ENCODE data around the gene LY6G6D. TPM values are rescaled to one million over a fixed set of nuclear protein-coding genes. Genes with fewer than 3 reads are reported as not detected.
"Not testable (repeated sequence)": the region's sequence is repeated elsewhere in the genome, so short reads cannot be mapped to it uniquely, and the experiment has no call there.

The LY6G6D gene
- total RNA-seq, 1 donor from 2014 or later = not detected

DNA sequence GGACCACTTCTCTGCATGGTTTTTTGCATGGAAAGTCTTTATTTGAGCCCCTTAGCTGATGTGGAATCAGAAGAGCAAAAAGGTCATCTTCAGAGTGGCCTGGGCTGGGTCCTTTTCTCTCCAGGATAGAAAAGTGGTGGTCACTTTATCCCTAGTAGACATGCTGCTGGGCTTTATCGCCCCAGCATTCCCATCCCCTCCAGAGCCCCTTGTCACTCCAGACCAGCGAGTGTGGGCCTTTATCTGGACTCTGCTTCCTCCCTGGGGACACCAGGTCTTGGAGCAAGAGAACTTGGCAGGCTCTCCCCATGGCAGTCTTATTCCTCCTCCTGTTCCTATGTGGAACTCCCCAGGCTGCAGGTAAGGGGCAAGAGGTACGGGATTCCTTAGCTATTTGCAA, 8.5 kb upstream of the LY6G6D start, which contains the start of gene LY6G6F:
LY6G6F (plus strand) TSS at position 268 of the 400 bp plus-strand sequence; CDS start at position 309, 41 bp downstream.
- TF ChIP-seq, protein P1, sequence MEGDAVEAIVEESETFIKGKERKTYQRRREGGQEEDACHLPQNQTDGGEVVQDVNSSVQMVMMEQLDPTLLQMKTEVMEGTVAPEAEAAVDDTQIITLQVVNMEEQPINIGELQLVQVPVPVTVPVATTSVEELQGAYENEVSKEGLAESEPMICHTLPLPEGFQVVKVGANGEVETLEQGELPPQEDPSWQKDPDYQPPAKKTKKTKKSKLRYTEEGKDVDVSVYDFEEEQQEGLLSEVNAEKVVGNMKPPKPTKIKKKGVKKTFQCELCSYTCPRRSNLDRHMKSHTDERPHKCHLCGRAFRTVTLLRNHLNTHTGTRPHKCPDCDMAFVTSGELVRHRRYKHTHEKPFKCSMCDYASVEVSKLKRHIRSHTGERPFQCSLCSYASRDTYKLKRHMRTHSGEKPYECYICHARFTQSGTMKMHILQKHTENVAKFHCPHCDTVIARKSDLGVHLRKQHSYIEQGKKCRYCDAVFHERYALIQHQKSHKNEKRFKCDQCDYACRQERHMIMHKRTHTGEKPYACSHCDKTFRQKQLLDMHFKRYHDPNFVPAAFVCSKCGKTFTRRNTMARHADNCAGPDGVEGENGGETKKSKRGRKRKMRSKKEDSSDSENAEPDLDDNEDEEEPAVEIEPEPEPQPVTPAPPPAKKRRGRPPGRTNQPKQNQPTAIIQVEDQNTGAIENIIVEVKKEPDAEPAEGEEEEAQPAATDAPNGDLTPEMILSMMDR (IDR thresholded peaks at IDR 0.05; ENCODE audit: insufficient read depth, low read length, poor library complexity, severe bottlenecking) = no peak

DNA sequence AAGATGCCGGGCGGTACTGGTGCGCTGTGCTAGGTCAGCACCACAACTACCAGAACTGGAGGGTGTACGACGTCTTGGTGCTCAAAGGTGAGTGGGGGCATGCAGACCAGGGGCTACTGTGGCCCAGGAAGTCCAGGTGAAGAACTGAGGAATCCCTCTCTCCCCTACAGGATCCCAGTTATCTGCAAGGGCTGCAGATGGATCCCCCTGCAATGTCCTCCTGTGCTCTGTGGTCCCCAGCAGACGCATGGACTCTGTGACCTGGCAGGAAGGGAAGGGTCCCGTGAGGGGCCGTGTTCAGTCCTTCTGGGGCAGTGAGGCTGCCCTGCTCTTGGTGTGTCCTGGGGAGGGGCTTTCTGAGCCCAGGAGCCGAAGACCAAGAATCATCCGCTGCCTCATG, 7.4 kb upstream of the LY6G6D start:
- DNase-seq (ENCODE audit: low read depth) = no peak
- Histone ChIP-seq H3K27me3 (ENCODE audit: control insufficient read depth, insufficient read depth, low read length) (peaks cover 3% of the 10 kb centered on the region), H3K4me3 (ENCODE audit: low read depth, low read length) (no peak overlapping the region), H3K36me3 (ENCODE audit: control insufficient read depth, insufficient read depth, low read length) (no peaks in the 10 kb centered on the region)
- TF ChIP-seq, protein P1 (IDR thresholded peaks at IDR 0.05; ENCODE audit: insufficient read depth, low read length, poor library complexity, severe bottlenecking) = no peak

More for the DNA sequence above, 8.5 kb upstream of the LY6G6D start, which contains the start of gene LY6G6F:
- H3K4me3 ChIP-seq (ENCODE audit: low read depth, low read length) = no peak within 1 kb of the TSS
- no peaks in the 10 kb centered on the region for H3K36me3 ChIP-seq (ENCODE audit: control insufficient read depth, insufficient read depth, low read length)
- DNase-seq (ENCODE audit: low read depth) = no peak
- H3K27me3 ChIP-seq (ENCODE audit: control insufficient read depth, insufficient read depth, low read length) = peaks cover 3% of the 10 kb centered on the region

DNA sequence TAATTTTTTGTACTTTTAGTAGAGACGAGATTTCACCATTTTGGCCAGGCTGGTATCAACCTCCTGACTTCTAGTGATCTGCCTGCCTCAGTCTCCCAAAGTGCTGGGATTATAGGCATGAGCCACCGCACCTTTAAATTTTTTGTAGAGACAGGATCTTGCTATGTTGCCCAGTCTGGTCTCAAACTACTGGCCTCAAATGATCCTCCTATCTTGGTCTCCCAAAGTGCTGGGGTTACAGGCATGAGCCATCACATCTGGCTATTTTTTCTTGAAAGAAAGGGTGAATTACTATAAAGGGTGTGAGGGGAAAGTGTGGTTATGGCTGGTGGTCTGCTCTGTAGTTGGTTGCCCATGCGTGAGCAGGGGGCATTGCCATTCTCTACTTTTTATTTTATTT, 6.9 kb upstream of the LY6G6D start:
- H3K27me3 ChIP-seq (ENCODE audit: control insufficient read depth, insufficient read depth, low read length) = peaks cover 3% of the 10 kb centered on the region
- H3K4me3 ChIP-seq (ENCODE audit: low read depth, low read length) = no peak overlapping the region
- no peaks in the 10 kb centered on the region for H3K36me3 ChIP-seq (ENCODE audit: control insufficient read depth, insufficient read depth, low read length)
- TF ChIP-seq, protein P1 (IDR thresholded peaks at IDR 0.05; ENCODE audit: insufficient read depth, low read length, poor library complexity, severe bottlenecking) = no peak
- DNase-seq (ENCODE audit: low read depth) = no peak

DNA sequence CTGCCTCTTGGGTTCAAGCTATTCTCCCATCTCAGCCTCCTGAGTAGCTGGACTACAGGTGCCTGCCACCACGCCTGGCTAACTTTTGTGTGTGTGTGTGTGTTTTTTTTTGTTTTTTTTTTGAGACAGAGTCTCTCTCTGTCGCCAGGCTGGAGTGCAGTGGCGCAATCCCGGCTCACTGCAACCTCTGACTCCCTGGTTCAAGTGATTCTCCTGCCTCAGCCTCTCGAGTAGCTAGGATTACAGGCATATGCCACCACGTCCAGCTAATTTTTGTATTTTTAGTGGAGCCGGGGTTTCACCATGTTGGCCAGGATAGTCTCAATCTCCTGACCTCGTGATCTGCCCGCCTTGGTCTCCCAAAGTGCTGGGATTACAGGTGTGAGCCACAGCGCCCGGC, 6.0 kb upstream of the LY6G6D start:
- not testable (repeated sequence) for H3K36me3 ChIP-seq (ENCODE audit: control insufficient read depth, insufficient read depth, low read length); DNase-seq (ENCODE audit: low read depth); H3K4me3 ChIP-seq (ENCODE audit: low read depth, low read length); H3K27me3 ChIP-seq (ENCODE audit: control insufficient read depth, insufficient read depth, low read length)

DNA sequence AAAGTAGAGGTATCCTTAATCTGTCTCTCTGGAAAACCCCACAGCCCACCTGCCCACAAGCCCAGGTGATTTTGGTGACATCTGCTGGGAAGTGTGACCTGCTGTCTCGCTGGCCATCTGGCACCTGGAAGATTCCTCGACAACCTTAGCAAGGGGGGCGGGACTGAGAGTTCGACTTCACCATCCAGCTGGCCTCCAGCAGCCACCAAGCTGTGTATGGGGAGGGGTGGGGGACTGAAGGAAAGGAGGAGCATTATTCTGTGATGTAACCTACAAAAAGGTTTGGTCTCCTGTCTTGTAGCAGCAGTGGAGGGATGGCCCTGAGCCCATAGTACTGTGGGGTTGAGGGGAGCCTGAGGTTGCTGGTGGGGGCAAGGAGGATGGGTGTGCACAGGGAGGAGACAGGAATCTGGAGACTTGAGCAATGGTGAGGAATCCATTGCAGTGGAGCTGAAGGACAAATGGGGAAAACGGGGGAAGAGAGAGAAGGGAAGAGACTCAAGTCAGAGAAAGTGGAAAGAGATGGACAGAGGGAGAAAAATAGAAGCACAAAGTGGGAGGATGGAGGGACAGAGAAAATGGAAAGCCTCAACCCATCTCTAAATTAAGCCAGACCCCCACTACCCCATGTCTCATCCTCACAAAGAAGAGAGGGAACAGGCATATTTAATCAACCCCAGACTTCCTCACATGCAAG, 4.5 kb upstream of the LY6G6D start:
- Histone ChIP-seq H3K27me3 (ENCODE audit: control insufficient read depth, insufficient read depth, low read length) (peaks cover 7% of the 10 kb centered on the region), H3K36me3 (ENCODE audit: control insufficient read depth, insufficient read depth, low read length) (no peaks in the 10 kb centered on the region), H3K4me3 (ENCODE audit: low read depth, low read length) (no peak overlapping the region)
- no peak for DNase-seq (ENCODE audit: low read depth)
- TF ChIP-seq, protein P1 (IDR thresholded peaks at IDR 0.05; ENCODE audit: insufficient read depth, low read length, poor library complexity, severe bottlenecking) = no peak

DNA sequence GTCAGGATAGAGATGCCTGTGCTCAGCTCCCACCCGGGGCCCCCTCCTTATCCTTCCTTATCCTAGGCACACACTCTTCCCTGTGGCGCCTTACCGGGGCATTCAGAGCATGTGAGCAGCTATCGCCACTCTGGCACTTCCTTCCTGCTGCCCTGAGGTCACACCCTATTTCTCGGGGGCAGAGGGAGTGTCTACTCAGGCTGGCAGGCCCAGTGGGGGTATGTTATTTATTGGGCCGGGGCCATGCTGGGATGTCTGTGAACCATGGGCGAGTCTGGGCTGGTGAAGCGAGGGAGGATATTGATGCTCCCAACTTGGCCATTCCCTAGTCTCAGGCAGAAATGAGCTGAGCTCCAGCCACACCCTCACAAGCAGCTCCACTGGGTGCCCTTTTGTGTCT, 3.9 kb upstream of the LY6G6D start:
- DNase-seq (ENCODE audit: low read depth) = no peak
- no peaks in the 10 kb centered on the region for H3K36me3 ChIP-seq (ENCODE audit: control insufficient read depth, insufficient read depth, low read length)
- no peak overlapping the region for H3K4me3 ChIP-seq (ENCODE audit: low read depth, low read length)
- peaks cover 7% of the 10 kb centered on the region for H3K27me3 ChIP-seq (ENCODE audit: control insufficient read depth, insufficient read depth, low read length)
- TF ChIP-seq, protein P1 (IDR thresholded peaks at IDR 0.05; ENCODE audit: insufficient read depth, low read length, poor library complexity, severe bottlenecking) = no peak

Data from kidney epithelial cell (primary cell).